K562 (cell line): Measurements from ENCODE around the gene ZDHHC14. TPM values are rescaled to one million over a fixed set of nuclear protein-coding genes. Genes with fewer than 3 reads are reported as not detected.

Experiments used
- ARNT ChIP-seq, 2 experiments: fragments of 450-650 bp; IDR thresholded peaks; 2 replicates each; pipeline ENCODE4 v1.6.1; 2016; ENCODE audit warnings: mild to moderate bottlenecking in 1 of 2
- CBFA2T2 ChIP-seq: fragments of 450-650 bp; conservative IDR thresholded peaks from 2 replicates; pipeline ENCODE4 v1.6.1; 2017; ENCODE audit warnings: mild to moderate bottlenecking
- E2F5 ChIP-seq: sonication (generic); formaldehyde crosslinking; IDR thresholded peaks from 2 replicates; pipeline ENCODE4 v1.8.0; 2022; ENCODE audit warnings: mild to moderate bottlenecking, missing genetic modification reagents
- ELK1 ChIP-seq: sonication (generic); formaldehyde crosslinking; IDR thresholded peaks from 2 replicates; pipeline ENCODE4 v1.8.1; 2022; ENCODE audit warnings: missing genetic modification reagents
- GTF2F1 ChIP-seq: IDR thresholded peaks from 2 replicates; pipeline ENCODE4 v1.6.1; 2011; ENCODE audit warnings: low read depth, low read length, improper control_type of control experiment
- NFIC ChIP-seq: fragments of 450-650 bp; IDR thresholded peaks from 2 replicates; pipeline ENCODE4 v1.6.1; 2017; ENCODE audit warnings: mild to moderate bottlenecking, inconsistent platforms
- NR2F6 ChIP-seq: fragments of 450-650 bp; formaldehyde crosslinking; IDR thresholded peaks from 2 replicates; pipeline ENCODE4 v1.4.0; 2020; ENCODE audit warnings: mild to moderate bottlenecking
- PKNOX1 ChIP-seq: fragments of 450-650 bp; IDR thresholded peaks from 2 replicates; pipeline ENCODE4 v1.6.1; 2016
- POLR2G ChIP-seq: fragments of 200-400 bp; formaldehyde crosslinking; IDR thresholded peaks from 2 replicates; pipeline ENCODE4 v1.6.1; 2017; ENCODE audit warnings: low read depth, mild to moderate bottlenecking, antibody characterized with exemption, low read length, moderate library complexity
- RBM15 ChIP-seq: fragments of 200-400 bp; formaldehyde crosslinking; IDR thresholded peaks from 2 replicates; pipeline ENCODE4 v1.6.1; 2018; ENCODE audit warnings: mild to moderate bottlenecking, low read length, moderate library complexity; ENCODE audit not compliant: insufficient read depth
- SIN3B ChIP-seq: fragments of 450-650 bp; IDR thresholded peaks from 2 replicates; pipeline ENCODE4 v1.6.1; 2017; ENCODE audit warnings: low read depth, mild to moderate bottlenecking, moderate library complexity
- SREBF1 ChIP-seq: fragments of 150-350 bp; IDR thresholded peaks from 2 replicates; pipeline ENCODE4 v1.6.1; 2014; ENCODE audit warnings: antibody characterized with exemption, low read depth, low read length, borderline replicate concordance
- STAT6 ChIP-seq: sonication (generic); formaldehyde crosslinking; IDR thresholded peaks from 2 replicates; pipeline ENCODE4 v1.8.1; 2023; ENCODE audit warnings: mild to moderate bottlenecking, missing genetic modification reagents
- TFE3 ChIP-seq: fragments of 450-650 bp; formaldehyde crosslinking; IDR thresholded peaks from 2 replicates; pipeline ENCODE4 v1.4.0; 2020; ENCODE audit warnings: mild to moderate bottlenecking, mixed read lengths
- TRIM24 ChIP-seq, 2 experiments: fragments of 450-650 bp; IDR thresholded peaks; 2 replicates each; pipeline ENCODE4 v1.6.1; 2016
- ZBTB2 ChIP-seq: fragments of 450-650 bp; IDR thresholded peaks from 2 replicates; pipeline ENCODE4 v1.6.1; 2016; ENCODE audit warnings: antibody characterized with exemption
- ZNF146 ChIP-seq: IDR thresholded peaks from one replicate; pipeline ENCODE4 v1.6.1; 2018; ENCODE audit warnings: missing compliant biosample characterization; ENCODE audit not compliant: unreplicated experiment
- ZNF324 ChIP-seq: fragments of 250-450 bp; sonication (Bioruptor Pico); IDR thresholded peaks from 2 replicates; pipeline ENCODE4 v1.4.0; 2020; ENCODE audit warnings: mild to moderate bottlenecking
- ZNF639 ChIP-seq, 2 experiments: fragments of 200-800 bp in 1 of 2; sonication (Bioruptor generic) in 1 of 2; sonication (generic) in 1 of 2; formaldehyde crosslinking in 1 of 2; IDR thresholded peaks in 1 of 2; conservative IDR thresholded peaks in 1 of 2; 2 replicates each; pipeline versions ENCODE4 v1.5.0 to v1.6.1; 2016 to 2020; ENCODE audit warnings: missing compliant biosample characterization in 1 of 2, missing genetic modification characterization in 1 of 2, missing genetic modification reagents in 1 of 2
- polyA plus RNA-seq, 8 experiments: library from polyadenylated mRNA; depleted of rRNA in 4 of 8; stranded (reverse) in 5 of 8; unstranded in 3 of 8; fragments of >200 nt; fragmentation: Nextera tagmentation in 2 of 8; fragmentation: Illumina TruSeq in 1 of 8; extraction: Ambion mirVana in 2 of 8; extraction: Trizol in 1 of 8; gene quantifications; 2 replicates each; pipeline versions ENCODE4 v1.2.1 to v1.2.3, GENCODE V29; 2011 to 2014; ENCODE audit warnings: inconsistent platforms in 1 of 8, missing spikeins in 1 of 8
- total RNA-seq, 7 experiments: library from RNA; depleted of rRNA in 6 of 7; stranded (reverse); fragments of >200 nt in 6 of 7; fragmentation: Illumina TruSeq in 2 of 7; extraction: Trizol in 2 of 7; gene quantifications; 2 replicates each; pipeline versions ENCODE4 v1.2.1 to v1.2.3, GENCODE V29; 2011 to 2021; ENCODE audit warnings: low replicate concordance in 1 of 7

ZDHHC14 gene
- total and polyA plus RNA-seq, 9 of the 15 experiments (the other 6 are each of a cell fraction or from before 2014, with no cell fraction given): 0.92 to 23.1 (median 13.8) TPM

GRCh38 chr6:157512382-157512682 is 131.3 kb downstream of the ZDHHC14 start (continued):
- TF ChIP-seq PKNOX1: no peak
- no peak for TF ChIP-seq TRIM24 (IDR thresholded peaks at IDR 0.05)
- TF ChIP-seq NR2F6 (CRISPR knock-in tag): no peak
- TF ChIP-seq GTF2F1: no peak
- no peak for TF ChIP-seq NFIC
- TF ChIP-seq ZNF146: no peak
- no peak for TF ChIP-seq ZBTB2
- TF ChIP-seq ARNT (IDR thresholded peaks at IDR 0.05): no peak
- no peak for TF ChIP-seq SIN3B
- no peak for TF ChIP-seq SREBF1
- TF ChIP-seq E2F5 (CRISPR knock-in tag): no peak
- no peak for TF ChIP-seq TFE3 (CRISPR knock-in tag)
- no peak for TF ChIP-seq ELK1 (CRISPR knock-in tag)
- no peak for TF ChIP-seq ZNF324 (CRISPR knock-in tag)
- no peak for TF ChIP-seq ZNF639 (CRISPR knock-in tag; conservative IDR thresholded peaks at IDR 0.05 in 1 of 2, IDR thresholded peaks at IDR 0.05 in 1 of 2)
- no peak for TF ChIP-seq CBFA2T2
- no peak for TF ChIP-seq STAT6 (CRISPR knock-in tag)
- no peak for TF ChIP-seq RBM15
- no peak for TF ChIP-seq POLR2G
